Skeletal muscle satellite cell (primary cell): ENCODE measurements around the gene NCEH1.

ENCODE experiments used
- H3K27me3 ChIP-seq: 2 replicates; pipeline ENCODE4 v1.7.0; 2013; ENCODE audit warnings: low read length; ENCODE audit not compliant: control insufficient read depth, insufficient read depth
- H3K36me3 ChIP-seq: 2 replicates; pipeline ENCODE4 v1.7.0; 2013; ENCODE audit warnings: mild to moderate bottlenecking, control low read depth, low read length; ENCODE audit not compliant: insufficient read depth
- H3K4me1 ChIP-seq: 2 replicates; pipeline ENCODE4 v1.7.0; 2013; ENCODE audit warnings: low read length; ENCODE audit not compliant: control insufficient read depth, insufficient read depth
- H3K4me2 ChIP-seq: 2 replicates; pipeline ENCODE4 v1.7.0; 2013; ENCODE audit warnings: mild to moderate bottlenecking, low read length
- H3K4me3 ChIP-seq: 2 replicates; pipeline ENCODE4 v1.7.0; 2013; ENCODE audit warnings: low read length
- H3K9ac ChIP-seq: 2 replicates; pipeline ENCODE4 v1.7.0; 2013; ENCODE audit warnings: mild to moderate bottlenecking, low read depth, low read length, moderate library complexity
- H3K9me3 ChIP-seq: replicated peaks from 2 replicates; pipeline ENCODE4 v1.7.0; 2013; ENCODE audit warnings: mild to moderate bottlenecking, control low read depth, low read length

Gene NCEH1

GRCh38 chr3:172634948-172635347 lies 75.9 kb downstream of the NCEH1 start:
- Histone ChIP-seq H3K9ac (no peak overlapping the region), H3K4me2 (no peak overlapping the region), H3K27me3 (no peaks in the 10 kb centered on the region), H3K4me3 (no peak overlapping the region), H3K9me3 (no peaks in the 10 kb centered on the region), H3K36me3 (peaks cover 39% of the 10 kb centered on the region), H3K4me1 (peaks cover under 1% of the 10 kb centered on the region)

- Histone ChIP-seq H3K4me2 (no peak overlapping the region), H3K9me3 (no peaks in the 10 kb centered on the region), H3K36me3 (peaks cover 29% of the 10 kb centered on the region), H3K27me3 (no peaks in the 10 kb centered on the region), H3K4me1 (peaks cover 31% of the 10 kb centered on the region), H3K4me3 (no peak overlapping the region), H3K9ac (no peak overlapping the region)
These were observed 80.6 kb downstream of the NCEH1 start for GRCh38 chr3:172630316-172630715.

- Histone ChIP-seq H3K27me3 (no peaks in the 10 kb centered on the region), H3K9ac (peak overlapping the region; percentile 12), H3K4me3 (no peak overlapping the region), H3K36me3 (peaks cover 26% of the 10 kb centered on the region), H3K4me1 (peaks cover 36% of the 10 kb centered on the region), H3K4me2 (peak overlapping the region; percentile 16), H3K9me3 (no peaks in the 10 kb centered on the region)
These were observed 81.4 kb downstream of the NCEH1 start for GRCh38 chr3:172629470-172629869.

- H3K27me3 ChIP-seq: no peaks in the 10 kb centered on the region
- H3K9ac ChIP-seq: no peak overlapping the region
- H3K4me3 ChIP-seq: no peak overlapping the region
- no peak overlapping the region for H3K4me2 ChIP-seq
- H3K36me3 ChIP-seq: peaks cover 6% of the 10 kb centered on the region
- H3K9me3 ChIP-seq: no peaks in the 10 kb centered on the region
- peaks cover 42% of the 10 kb centered on the region for H3K4me1 ChIP-seq
These were observed 83.6 kb downstream of the NCEH1 start for GRCh38 chr3:172627057-172627809.

GRCh38 chr3:172626021-172626640 lies 84.7 kb downstream of the NCEH1 start:
- no peak overlapping the region for H3K9ac ChIP-seq
- no peak overlapping the region for H3K4me2 ChIP-seq
- peaks cover 42% of the 10 kb centered on the region for H3K4me1 ChIP-seq
- no peaks in the 10 kb centered on the region for H3K9me3 ChIP-seq
- H3K27me3 ChIP-seq: no peaks in the 10 kb centered on the region
- no peak overlapping the region for H3K4me3 ChIP-seq
- H3K36me3 ChIP-seq: no peaks in the 10 kb centered on the region

GRCh38 chr3:172625404-172625803 lies 85.5 kb downstream of the NCEH1 start:
- Histone ChIP-seq H3K4me3 (no peak overlapping the region), H3K9ac (no peak overlapping the region), H3K4me2 (no peak overlapping the region), H3K9me3 (no peaks in the 10 kb centered on the region), H3K36me3 (no peaks in the 10 kb centered on the region), H3K4me1 (peaks cover 42% of the 10 kb centered on the region), H3K27me3 (no peaks in the 10 kb centered on the region)

GRCh38 chr3:172624999-172625398 lies 85.9 kb downstream of the NCEH1 start:
- no peak overlapping the region for H3K4me2 ChIP-seq
- no peaks in the 10 kb centered on the region for H3K9me3 ChIP-seq
- no peak overlapping the region for H3K4me3 ChIP-seq
- no peaks in the 10 kb centered on the region for H3K36me3 ChIP-seq
- H3K4me1 ChIP-seq: peaks cover 42% of the 10 kb centered on the region
- H3K9ac ChIP-seq: no peak overlapping the region
- H3K27me3 ChIP-seq: no peaks in the 10 kb centered on the region

GRCh38 chr3:172622916-172623700 lies 87.8 kb downstream of the NCEH1 start:
- H3K4me1 ChIP-seq: peaks cover 30% of the 10 kb centered on the region
- H3K9me3 ChIP-seq: no peaks in the 10 kb centered on the region
- no peaks in the 10 kb centered on the region for H3K36me3 ChIP-seq
- no peaks in the 10 kb centered on the region for H3K27me3 ChIP-seq
- no peak overlapping the region for H3K4me3 ChIP-seq
- H3K4me2 ChIP-seq: peak overlapping the region; percentile 55
- no peak overlapping the region for H3K9ac ChIP-seq

GRCh38 chr3:172622156-172622555 lies 88.7 kb downstream of the NCEH1 start:
- no peak overlapping the region for H3K9ac ChIP-seq
- no peaks in the 10 kb centered on the region for H3K9me3 ChIP-seq
- no peak overlapping the region for H3K4me2 ChIP-seq
- no peak overlapping the region for H3K4me3 ChIP-seq
- H3K36me3 ChIP-seq: no peaks in the 10 kb centered on the region
- no peaks in the 10 kb centered on the region for H3K27me3 ChIP-seq
- peaks cover 26% of the 10 kb centered on the region for H3K4me1 ChIP-seq

- H3K36me3 ChIP-seq: no peaks in the 10 kb centered on the region
- no peak overlapping the region for H3K4me2 ChIP-seq
- no peak overlapping the region for H3K4me3 ChIP-seq
- no peaks in the 10 kb centered on the region for H3K27me3 ChIP-seq
- H3K4me1 ChIP-seq: no peaks in the 10 kb centered on the region
- H3K9ac ChIP-seq: no peak overlapping the region
- H3K9me3 ChIP-seq: peaks cover 9% of the 10 kb centered on the region
These were observed 92.9 kb downstream of the NCEH1 start for GRCh38 chr3:172617976-172618375.

GRCh38 chr3:172617013-172617706 lies 93.7 kb downstream of the NCEH1 start:
- H3K27me3 ChIP-seq: no peaks in the 10 kb centered on the region
- no peak overlapping the region for H3K9ac ChIP-seq
- no peak overlapping the region for H3K4me3 ChIP-seq
- no peaks in the 10 kb centered on the region for H3K36me3 ChIP-seq
- peaks cover 9% of the 10 kb centered on the region for H3K9me3 ChIP-seq
- H3K4me2 ChIP-seq: no peak overlapping the region
- H3K4me1 ChIP-seq: no peaks in the 10 kb centered on the region
